ENCODE measurements around the gene SPOCK3.
"Not testable (repeated sequence)": the region's sequence is repeated elsewhere in the genome, so short reads cannot be mapped to it uniquely, and the experiment has no call there.

The SPOCK3 gene

GRCh38 chr4:166823126-166823525 is 411.2 kb downstream of the SPOCK3 start:
- no peak for DNase-seq (ENCODE audit: low spot score)

- DNase-seq (ENCODE audit: low spot score) = no peak
Measured at GRCh38 chr4:166822386-166822785, 411.9 kb downstream of the SPOCK3 start.

GRCh38 chr4:166816890-166817289 is 417.4 kb downstream of the SPOCK3 start:
- DNase-seq (ENCODE audit: low spot score) = no peak

GRCh38 chr4:166808380-166808779 is 425.9 kb downstream of the SPOCK3 start:
- no peak for DNase-seq (ENCODE audit: low spot score)

- no peak for DNase-seq (ENCODE audit: low spot score)
Measured at GRCh38 chr4:166802346-166802745, 431.9 kb downstream of the SPOCK3 start.

- DNase-seq (ENCODE audit: low spot score) = no peak
Measured at GRCh38 chr4:166798126-166798525, 436.2 kb downstream of the SPOCK3 start.

GRCh38 chr4:166777760-166778159 is 456.5 kb downstream of the SPOCK3 start:
- DNase-seq (ENCODE audit: low spot score) = no peak

GRCh38 chr4:166763018-166763417 is 471.3 kb downstream of the SPOCK3 start:
- no peak for DNase-seq (ENCODE audit: low spot score)

GRCh38 chr4:166741742-166742141 is 492.6 kb downstream of the SPOCK3 start:
- no peak for DNase-seq (ENCODE audit: low spot score)

- not testable (repeated sequence) for DNase-seq (ENCODE audit: low spot score)
Measured at GRCh38 chr4:166739215-166739614, 495.1 kb downstream of the SPOCK3 start.

GRCh38 chr4:166737430-166737829 is 496.9 kb downstream of the SPOCK3 start:
- DNase-seq (ENCODE audit: low spot score) = no peak

- DNase-seq (ENCODE audit: low spot score) = no peak
Measured at GRCh38 chr4:166735553-166735952, 498.7 kb downstream of the SPOCK3 start.

- no peak for DNase-seq (ENCODE audit: low spot score)
Measured at GRCh38 chr4:166734797-166735196, 499.5 kb downstream of the SPOCK3 start.

- no peak for DNase-seq (ENCODE audit: low spot score)
Measured at GRCh38 chr4:166733686-166734085, 500.6 kb downstream of the SPOCK3 start.

- DNase-seq (ENCODE audit: low spot score) = no peak
Measured at GRCh38 chr4:166726832-166727231, 507.5 kb downstream of the SPOCK3 start.

GRCh38 chr4:166724369-166724768 is 509.9 kb downstream of the SPOCK3 start:
- DNase-seq (ENCODE audit: low spot score) = no peak

- DNase-seq (ENCODE audit: low spot score) = no peak
Measured at GRCh38 chr4:166723532-166724140, 510.7 kb downstream of the SPOCK3 start.

GRCh38 chr4:166715748-166716713 is 518.3 kb downstream of the SPOCK3 start:
- DNase-seq (ENCODE audit: low spot score) = not testable (repeated sequence)

GRCh38 chr4:166700592-166700991 is 533.7 kb downstream of the SPOCK3 start:
- no peak for DNase-seq (ENCODE audit: low spot score)

- no peak for DNase-seq (ENCODE audit: low spot score)
Measured at GRCh38 chr4:166688835-166689234, 545.5 kb downstream of the SPOCK3 start.

GRCh38 chr4:166687828-166688227 is 546.5 kb downstream of the SPOCK3 start:
- no peak for DNase-seq (ENCODE audit: low spot score)
